ENCODE data around the gene ERCC4. TPM values are rescaled to one million over a fixed set of nuclear protein-coding genes. Genes with fewer than 3 reads are reported as not detected.

Gene ERCC4
- total and polyA plus RNA-seq, 2 donors (not counting 1 experiment from before 2014, with no cell fraction given) = 5.9 to 10.6 TPM

- no peak overlapping the region for H3K4me2 ChIP-seq (ENCODE audit: extremely low read depth, insufficient read depth, low read length)
- H3K4me1 ChIP-seq (ENCODE audit: control insufficient read depth, extremely low read depth, insufficient read depth, low read length) = peaks cover 2% of the 10 kb centered on the region
- H3K79me2 ChIP-seq (ENCODE audit: control insufficient read depth, insufficient read depth, low read length) = no peaks in the 10 kb centered on the region
- TF ChIP-seq CTCF (conservative IDR thresholded peaks at IDR 0.05 in 1 of 2, IDR thresholded peaks at IDR 0.05 in 1 of 2; ENCODE audit: low read depth in 1 of 2, low read length in 2 of 2) (no peak), EZH2 (IDR thresholded peaks at IDR 0.05; ENCODE audit: low read length, missing control alignments) (no peak)
- no peaks in the 10 kb centered on the region for H3K27me3 ChIP-seq (ENCODE audit: control insufficient read depth, insufficient read depth, low read length)
- no peak overlapping the region for H3K4me3 ChIP-seq (replicated peaks in 1 of 4; ENCODE audit: control extremely low read depth in 1 of 4, insufficient read depth in 1 of 4, low read depth in 3 of 4, low read length in 4 of 4)
- no peak overlapping the region for H2AFZ ChIP-seq (ENCODE audit: low read length)
- H4K20me1 ChIP-seq (ENCODE audit: control insufficient read depth, extremely low read depth, insufficient read depth, low read length) = no peaks in the 10 kb centered on the region
- no peak overlapping the region for H3K27ac ChIP-seq (ENCODE audit: insufficient read depth, low read length)
- DNase-seq (ENCODE audit: low read depth in 2 of 2) = no peak
- peaks cover 5% of the 10 kb centered on the region for H3K36me3 ChIP-seq (ENCODE audit: control insufficient read depth, insufficient read depth, low read length)
- H3K9me3 ChIP-seq (ENCODE audit: control insufficient read depth, insufficient read depth, low read depth, low read length) = no peaks in the 10 kb centered on the region
- no peak overlapping the region for H3K9ac ChIP-seq (ENCODE audit: insufficient read depth, low read length)
Observed at GRCh38 chr16:13945744-13946485, 26.0 kb downstream of the ERCC4 start.

- Histone ChIP-seq H2AFZ (ENCODE audit: low read length) (no peak overlapping the region), H3K4me3 (replicated peaks in 1 of 4; ENCODE audit: control extremely low read depth in 1 of 4, insufficient read depth in 1 of 4, low read depth in 3 of 4, low read length in 4 of 4) (no peak overlapping the region), H4K20me1 (ENCODE audit: control insufficient read depth, extremely low read depth, insufficient read depth, low read length) (no peaks in the 10 kb centered on the region)
Observed at GRCh38 chr16:13948086-13948485, 28.1 kb downstream of the ERCC4 start.

More at GRCh38 chr16:13948086-13948485, 28.1 kb downstream of the ERCC4 start:
- DNase-seq (ENCODE audit: low read depth in 2 of 2) = peak in 1 of 2 donors; percentile 39
- Histone ChIP-seq H3K27me3 (ENCODE audit: control insufficient read depth, insufficient read depth, low read length) (no peaks in the 10 kb centered on the region), H3K36me3 (ENCODE audit: control insufficient read depth, insufficient read depth, low read length) (peaks cover 5% of the 10 kb centered on the region), H3K79me2 (ENCODE audit: control insufficient read depth, insufficient read depth, low read length) (no peaks in the 10 kb centered on the region), H3K4me1 (ENCODE audit: control insufficient read depth, extremely low read depth, insufficient read depth, low read length) (peaks cover 2% of the 10 kb centered on the region), H3K27ac (ENCODE audit: insufficient read depth, low read length) (no peak overlapping the region), H3K4me2 (ENCODE audit: extremely low read depth, insufficient read depth, low read length) (no peak overlapping the region), H3K9ac (ENCODE audit: insufficient read depth, low read length) (no peak overlapping the region), H3K9me3 (ENCODE audit: control insufficient read depth, insufficient read depth, low read depth, low read length) (no peaks in the 10 kb centered on the region)
- TF ChIP-seq CTCF (conservative IDR thresholded peaks at IDR 0.05 in 1 of 2, IDR thresholded peaks at IDR 0.05 in 1 of 2; ENCODE audit: low read depth in 1 of 2, low read length in 2 of 2) (no peak), EZH2 (IDR thresholded peaks at IDR 0.05; ENCODE audit: low read length, missing control alignments) (no peak)
